HCT116 (cell line): ENCODE data around the gene MAP1LC3B2. TPM values are rescaled to one million over a fixed set of nuclear protein-coding genes. Genes with fewer than 3 reads are reported as not detected.

Experiments
- ATAC-seq: fragments of 200-7000 bp; cut with Tn5 transposase; 2 replicates; pipeline ENCODE4 v1.9.1; 2020; ENCODE audit warnings: mild to moderate bottlenecking, moderate library complexity
- BruUV-seq: library from RNA; stranded (reverse); fragments of 400-500 nt; replicated peaks from 2 replicates; lab custom pipeline; 2021; lab: Mats Ljungman, UMichigan
- CTCF ChIA-PET: fragments of 300-600 bp; sonication (Branson Sonifier 250); formaldehyde crosslinking; loops from one replicate; lab custom pipeline; 2021; ENCODE audit warnings: antibody characterized with exemption; lab: Charles Lee
- POLR2A ChIA-PET: fragments of 300-600, 350-600 bp; sonication (Branson Sonifier 250); formaldehyde crosslinking; loops from one replicate; lab custom pipeline; 2021; ENCODE audit warnings: antibody characterized with exemption; lab: Charles Lee
- RAD21 ChIA-PET, 2 experiments: fragments of 300-600 bp; sonication (Branson Sonifier 250); formaldehyde crosslinking; loops; one replicate each; lab custom pipeline; 2023; ENCODE audit warnings: low total read pairs in 2 of 2; ENCODE audit not compliant: uncharacterized antibody in 2 of 2, unreplicated experiment in 2 of 2, low non-redundant PET in 1 of 2; lab: Charles Lee
- DNase-seq: peaks from one replicate; pipeline ENCODE4 v3.0.0-alpha.2; 2010; ENCODE audit warnings: low read depth, low spot score
- H2AFZ ChIP-seq: fragments of 200-600 bp; shearing (Covaris generic), sonication (generic); 2 replicates; pipeline ENCODE4 v1.6.1; 2017; ENCODE audit warnings: low read depth, mixed run types, mixed read lengths, antibody characterized with exemption, low read length; ENCODE audit not compliant: poor library complexity, severe bottlenecking
- H3K27ac ChIP-seq: 2 replicates; pipeline ENCODE4 v1.5.1; 2012; ENCODE audit warnings: low read depth, low read length
- H3K27me3 ChIP-seq: fragments of 200-600 bp; sonication (generic); 2 replicates; pipeline ENCODE4 v1.6.1; 2016; ENCODE audit warnings: mixed run types, low read length, mixed read lengths; ENCODE audit not compliant: insufficient read depth
- H3K36me3 ChIP-seq, 2 experiments: fragments of 200-500 bp in 1 of 2; fragments of 200-600 bp in 1 of 2; sonication (Bioruptor generic) in 1 of 2; sonication (generic) in 1 of 2; 2 replicates each; pipeline versions ENCODE4 v1.5.1 to v1.6.1; 2014 to 2016; ENCODE audit warnings: low read length in 2 of 2, inconsistent platforms in 1 of 2, mixed read lengths in 1 of 2, mixed run types in 1 of 2; ENCODE audit not compliant: insufficient read depth in 2 of 2, control insufficient read depth in 1 of 2
- H3K4me1 ChIP-seq, 2 experiments: fragments of 200-600 bp in 1 of 2; sonication (generic) in 1 of 2; 2 replicates each; pipeline versions ENCODE4 v1.5.1 to v1.6.1; 2012 to 2017; ENCODE audit warnings: low read length in 2 of 2, inconsistent platforms in 1 of 2, mild to moderate bottlenecking in 1 of 2, mixed read lengths in 1 of 2, mixed run types in 1 of 2, moderate library complexity in 1 of 2; ENCODE audit not compliant: insufficient read depth in 2 of 2, control insufficient read depth in 1 of 2
- H3K4me2 ChIP-seq: fragments of 200-600 bp; sonication (generic); 2 replicates; pipeline ENCODE4 v1.6.1; 2017; ENCODE audit warnings: mixed run types, low read length, mixed read lengths
- H3K4me3 ChIP-seq, 2 experiments: fragments of 200-600 bp in 1 of 2; sonication (generic) in 1 of 2; replicated peaks in 1 of 2; 2 replicates each; pipeline ENCODE4 v1.5.1; 2011 to 2016; ENCODE audit warnings: low read length in 2 of 2, control low read depth in 1 of 2, low read depth in 1 of 2, mild to moderate bottlenecking in 1 of 2, mixed read lengths in 1 of 2, mixed run types in 1 of 2
- H3K79me2 ChIP-seq: fragments of 200-600 bp; sonication (generic); 2 replicates; pipeline ENCODE4 v1.6.1; 2017; ENCODE audit warnings: mild to moderate bottlenecking, mixed run types, low read length, moderate library complexity, mixed read lengths; ENCODE audit not compliant: insufficient read depth
- H3K9ac ChIP-seq: fragments of 200-600 bp; sonication (generic); 2 replicates; pipeline ENCODE4 v1.6.1; 2016; ENCODE audit warnings: low read length, mixed read lengths
- H3K9me2 ChIP-seq: fragments of 200-600 bp; sonication (generic), shearing (Covaris generic); 2 replicates; pipeline ENCODE4 v1.6.1; 2017; ENCODE audit warnings: mixed run types, mild to moderate bottlenecking, moderate library complexity; ENCODE audit not compliant: insufficient read depth
- H3K9me3 ChIP-seq, 2 experiments: fragments of 200-500 bp in 1 of 2; fragments of 200-600 bp in 1 of 2; sonication (Bioruptor generic) in 1 of 2; sonication (generic) in 1 of 2; 2 replicates each; pipeline ENCODE4 v1.6.1; 2014 to 2017; ENCODE audit warnings: low read length in 2 of 2, mixed read lengths in 2 of 2, inconsistent platforms in 1 of 2, low read depth in 1 of 2, mild to moderate bottlenecking in 1 of 2, mixed run types in 1 of 2, moderate library complexity in 1 of 2; ENCODE audit not compliant: control insufficient read depth in 1 of 2, insufficient read depth in 1 of 2
- H4K20me1 ChIP-seq: fragments of 200-600 bp; sonication (generic), shearing (Covaris generic); 2 replicates; pipeline ENCODE4 v1.6.1; 2017; ENCODE audit warnings: mixed run types, mild to moderate bottlenecking, moderate library complexity; ENCODE audit not compliant: insufficient read depth
- EGR1 ChIP-seq: IDR thresholded peaks from 2 replicates; pipeline ENCODE4 v1.6.1; 2012; ENCODE audit warnings: low read depth
- RAD21 ChIP-seq: IDR thresholded peaks from 2 replicates; pipeline ENCODE4 v1.6.1; 2012; ENCODE audit warnings: low read depth, mild to moderate bottlenecking
- SP1 ChIP-seq: IDR thresholded peaks from 2 replicates; pipeline ENCODE4 v1.6.1; 2012; ENCODE audit warnings: low read depth
- TCF7L2 ChIP-seq: IDR thresholded peaks from 2 replicates; pipeline ENCODE4 v1.7.0; 2011; ENCODE audit warnings: borderline replicate concordance, inconsistent platforms; ENCODE audit not compliant: insufficient read depth, insufficient read length; ENCODE audit errors: extremely low read depth
- YY1 ChIP-seq: IDR thresholded peaks from 2 replicates; pipeline ENCODE4 v1.6.1; 2011; ENCODE audit warnings: low read length, low read depth, moderate library complexity, mild to moderate bottlenecking; ENCODE audit not compliant: insufficient replicate concordance; ENCODE audit errors: extremely low read depth
- intact Hi-C: fragments of 100-400 bp; cut with micrococcal nuclease; formaldehyde crosslinking; loops from 2 replicates; pipeline ENCODE4 v1.10.0; 2022
- total RNA-seq: library from RNA; stranded (reverse); gene quantifications from one replicate; pipeline ENCODE4 v1.2.1, GENCODE V29; 2021; ENCODE audit not compliant: unreplicated experiment

Gene MAP1LC3B2
- total RNA-seq, 1 experiment from 2014 or later, result 4.7 TPM

DNA sequence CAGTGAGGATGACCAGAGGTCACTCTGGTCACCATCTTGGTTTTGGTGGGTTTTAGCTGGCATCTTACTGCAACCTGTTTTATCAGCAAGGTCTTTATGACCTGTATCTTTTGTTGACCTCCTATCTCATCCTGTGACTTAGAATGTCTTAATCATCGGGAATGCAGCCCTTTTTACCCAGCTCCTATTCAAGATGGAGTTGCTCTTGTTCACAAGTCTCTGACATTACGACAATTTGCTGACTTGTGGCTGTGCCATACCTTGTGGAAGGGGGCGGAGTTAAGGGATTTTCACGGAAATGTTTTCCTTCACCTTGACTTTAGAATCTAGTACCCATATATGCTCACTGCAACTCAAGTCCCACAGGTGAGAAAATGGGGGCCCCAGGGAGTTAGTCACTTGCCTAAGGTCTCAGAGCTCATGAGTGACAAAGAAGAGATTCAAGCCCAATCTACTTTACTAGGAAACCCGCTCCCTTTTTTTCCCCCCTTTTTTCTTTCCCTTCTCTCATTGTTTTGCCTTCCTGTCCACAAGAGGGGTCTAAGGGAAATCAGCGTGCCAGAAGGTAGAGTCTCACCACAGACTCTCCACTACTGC, 2.7 kb upstream of the MAP1LC3B2 start:
- no peaks in the 10 kb centered on the region for H4K20me1 ChIP-seq
- no peak overlapping the region for H2AFZ ChIP-seq
- CTCF ChIA-PET, result no interaction called here
- H3K27me3 ChIP-seq, result no peaks in the 10 kb centered on the region
- POLR2A ChIA-PET, result interaction anchor here (0.6 kb wide), 1 partner anchor 11 kb away, joined by 3 read pairs; no protein-coding TSS in a partner anchor
- DNase-seq (no peak), ATAC-seq (no peak)
- BruUV-seq, result no TSS peak
- H3K4me1 ChIP-seq, result peaks cover 20 to 40% of the 10 kb centered on the region in 2 experiments
- no peak overlapping the region for H3K9ac ChIP-seq
- no peak overlapping the region for H3K27ac ChIP-seq
- intact Hi-C loops, result no loop called here
- RAD21 ChIA-PET, result no interaction called here
- no peaks in the 10 kb centered on the region for H3K9me3 ChIP-seq
- no peaks in the 10 kb centered on the region for H3K9me2 ChIP-seq
- no peak overlapping the region for H3K4me2 ChIP-seq
- H3K36me3 ChIP-seq, result no peaks in the 10 kb centered on the region
- no peak overlapping the region for H3K4me3 ChIP-seq
- TF ChIP-seq SP1 (no peak), RAD21 (no peak), TCF7L2 (no peak)
- H3K79me2 ChIP-seq, result no peaks in the 10 kb centered on the region

- Histone ChIP-seq H3K79me2 (no peaks in the 10 kb centered on the region), H3K9me3 (peaks cover 0 to 2% of the 10 kb centered on the region in 2 experiments; a peak in 1 of 4 replicates), H3K4me2 (0 out of 2 replicates have a peak overlapping the region, but pooled peaks have one; percentile 10), H3K4me3 (no peak overlapping the region), H3K9me2 (no peaks in the 10 kb centered on the region), H2AFZ (no peak overlapping the region), H3K27ac (no peak overlapping the region), H3K36me3 (no peaks in the 10 kb centered on the region), H3K27me3 (no peaks in the 10 kb centered on the region), H3K9ac (no peak overlapping the region), H4K20me1 (no peaks in the 10 kb centered on the region), H3K4me1 (peaks cover 20 to 34% of the 10 kb centered on the region in 2 experiments)
- no peak for DNase-seq
- ChIA-PET RAD21 (no interaction called here), POLR2A (no interaction called here), CTCF (no interaction called here)
- BruUV-seq, result no TSS peak
- intact Hi-C loops, result no loop called here
- TF ChIP-seq YY1, result no peak
- TF ChIP-seq EGR1, result 0 out of 2 replicates have a peak, but pooled peaks have one; percentile 34
- no peak for ATAC-seq
Observed at GRCh38 chr12:116556964-116557698, 2.0 kb upstream of the MAP1LC3B2 start.
